CD4-positive, alpha-beta T cell treated with Interleukin-15 for 4 hours (primary cell): ENCODE measurements around the gene C3orf20.

ENCODE experiments used
- DNase-seq: peaks from one replicate; pipeline ENCODE4 v3.0.0-alpha.2; 2020; ENCODE audit warnings: low spot score

Gene C3orf20

DNA sequence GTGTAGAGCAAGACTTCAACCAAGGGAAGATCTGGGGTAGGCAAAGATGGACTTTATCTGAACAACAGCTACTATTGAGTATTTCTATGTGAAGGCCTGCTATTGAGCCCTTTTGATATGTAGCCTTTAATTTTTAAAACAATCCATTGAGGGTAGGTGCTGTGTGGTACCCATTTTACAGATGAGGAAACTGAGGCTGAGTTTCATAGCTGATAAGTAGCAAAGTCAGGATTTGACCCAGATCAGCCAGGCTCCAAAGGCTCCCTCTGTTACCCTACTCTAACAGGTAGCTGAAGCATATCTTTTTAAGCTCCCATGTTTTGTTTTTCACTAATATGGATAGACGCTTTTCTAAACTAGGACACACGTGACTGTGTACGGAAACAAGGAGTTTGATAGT, 141.4 kb downstream of the C3orf20 start:
- no peak for DNase-seq

DNA sequence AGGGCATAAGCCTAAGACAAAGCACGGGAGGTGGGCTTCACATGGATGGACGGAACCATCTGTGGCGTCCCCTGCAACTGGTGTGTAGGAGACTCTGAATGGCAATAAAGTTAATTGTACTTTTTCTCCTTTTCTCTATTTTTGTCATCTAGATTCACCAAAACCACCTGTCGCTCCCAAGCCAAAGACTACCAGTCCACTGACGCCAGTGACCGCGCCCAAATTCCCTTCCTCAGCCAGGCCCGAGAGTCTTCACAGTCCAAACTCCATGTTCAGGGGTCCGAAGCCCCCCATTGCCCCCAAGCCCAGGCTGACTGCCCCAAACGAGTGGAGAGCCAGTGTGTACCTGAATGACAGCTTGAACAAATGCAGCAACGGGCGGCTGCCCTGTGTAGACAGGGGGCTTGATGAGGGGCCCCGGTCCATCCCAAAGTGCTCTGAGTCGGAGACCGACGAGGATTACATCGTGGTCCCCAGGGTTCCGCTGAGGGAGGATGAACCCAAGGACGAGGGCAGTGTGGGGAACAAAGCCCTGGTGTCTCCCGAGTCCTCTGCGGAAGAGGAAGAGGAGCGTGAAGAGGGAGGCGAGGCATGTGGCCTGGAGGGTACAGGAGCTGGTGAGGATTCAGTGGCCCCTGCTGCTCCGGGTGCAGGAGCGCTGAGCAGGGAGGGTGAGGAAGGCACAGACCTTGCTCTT, 144.0 kb downstream of the C3orf20 start, which contains the start of gene FGD5:
FGD5 (plus strand) TSS at position 159 of the 697 bp plus-strand sequence; CDS start at position 269, 110 bp downstream.
- DNase-seq, result no peak

DNA sequence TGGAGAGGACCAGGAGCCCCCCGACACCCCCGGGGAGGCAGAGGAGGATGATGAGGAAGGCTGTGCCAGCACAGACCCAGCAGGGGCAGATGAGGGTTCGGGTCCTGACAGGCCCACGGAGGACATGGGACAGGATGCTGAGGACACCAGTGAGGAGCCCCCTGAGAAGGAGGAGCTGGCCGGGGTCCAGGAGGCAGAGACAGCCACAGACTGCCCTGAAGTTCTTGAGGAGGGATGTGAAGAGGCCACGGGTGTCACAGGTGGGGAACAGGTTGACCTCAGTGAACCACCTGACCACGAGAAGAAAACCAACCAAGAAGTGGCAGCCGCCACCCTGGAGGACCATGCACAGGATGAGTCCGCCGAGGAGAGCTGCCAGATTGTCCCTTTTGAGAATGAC, 144.7 kb downstream of the C3orf20 start:
- no peak for DNase-seq

DNA sequence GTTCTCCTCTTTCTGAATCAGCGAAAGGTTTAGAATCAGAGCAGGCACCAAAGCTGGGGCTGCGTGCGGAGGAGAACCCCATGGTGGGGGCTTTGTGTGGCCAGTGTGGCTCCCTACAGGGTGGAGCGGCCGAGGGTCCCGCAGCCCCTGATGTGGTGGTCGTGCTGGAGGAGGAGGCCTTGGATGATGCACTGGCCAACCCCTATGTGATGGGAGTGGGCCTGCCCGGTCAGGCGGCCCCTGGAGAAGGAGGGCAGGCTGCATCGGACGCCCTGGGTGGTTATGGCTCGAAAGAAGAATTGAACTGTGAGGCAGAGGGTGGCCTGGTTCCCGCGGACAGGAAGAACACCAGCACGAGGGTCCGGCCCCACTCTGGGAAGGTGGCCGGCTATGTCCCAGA, 145.2 kb downstream of the C3orf20 start:
- no peak for DNase-seq

DNA sequence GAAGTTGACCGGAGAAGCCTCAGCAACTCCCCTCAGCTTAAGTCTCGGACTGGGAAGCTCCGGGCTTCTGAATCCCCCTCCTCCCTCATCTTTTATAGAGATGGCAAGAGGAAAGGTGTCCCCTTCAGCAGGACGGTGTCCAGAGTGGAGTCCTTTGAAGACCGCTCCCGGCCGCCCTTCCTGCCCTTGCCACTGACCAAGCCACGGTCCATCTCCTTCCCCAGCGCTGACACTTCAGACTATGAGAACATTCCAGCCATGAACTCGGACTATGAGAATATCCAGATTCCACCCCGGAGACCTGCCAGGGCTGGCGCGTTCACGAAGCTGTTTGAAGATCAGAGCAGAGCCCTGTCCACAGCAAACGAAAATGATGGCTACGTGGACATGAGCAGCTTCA, 146.2 kb downstream of the C3orf20 start:
- DNase-seq, result no peak

DNA sequence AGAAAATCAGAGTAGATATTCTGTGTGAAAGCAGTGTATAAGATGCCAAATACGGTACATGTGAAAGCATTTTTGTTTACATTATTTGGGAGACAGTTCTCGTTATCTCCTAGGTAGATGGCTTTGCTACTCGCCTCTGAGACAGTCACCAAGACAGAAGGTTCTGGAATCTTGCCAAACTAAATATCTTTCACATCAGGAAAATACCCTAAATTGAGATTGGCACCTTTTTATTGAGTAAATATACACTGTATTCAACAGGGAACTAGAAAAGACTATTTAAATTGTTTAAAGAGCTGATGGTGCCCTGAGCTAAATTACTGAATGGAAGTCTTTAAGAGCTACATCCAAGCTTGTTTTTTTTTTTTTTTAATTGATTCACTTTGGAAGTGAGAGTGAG, 147.2 kb downstream of the C3orf20 start:
- no peak for DNase-seq
